ENCODE data around the gene HPCAL4. TPM values are rescaled to one million over a fixed set of nuclear protein-coding genes. Genes with fewer than 3 reads are reported as not detected.

Gene HPCAL4
- total and polyA plus RNA-seq, 10 of the 15 experiments (the other 5 are each of a cell fraction or from before 2014, with no cell fraction given) = 0.05 to 0.18 (median 0.06) TPM; not detected in 5

DNA sequence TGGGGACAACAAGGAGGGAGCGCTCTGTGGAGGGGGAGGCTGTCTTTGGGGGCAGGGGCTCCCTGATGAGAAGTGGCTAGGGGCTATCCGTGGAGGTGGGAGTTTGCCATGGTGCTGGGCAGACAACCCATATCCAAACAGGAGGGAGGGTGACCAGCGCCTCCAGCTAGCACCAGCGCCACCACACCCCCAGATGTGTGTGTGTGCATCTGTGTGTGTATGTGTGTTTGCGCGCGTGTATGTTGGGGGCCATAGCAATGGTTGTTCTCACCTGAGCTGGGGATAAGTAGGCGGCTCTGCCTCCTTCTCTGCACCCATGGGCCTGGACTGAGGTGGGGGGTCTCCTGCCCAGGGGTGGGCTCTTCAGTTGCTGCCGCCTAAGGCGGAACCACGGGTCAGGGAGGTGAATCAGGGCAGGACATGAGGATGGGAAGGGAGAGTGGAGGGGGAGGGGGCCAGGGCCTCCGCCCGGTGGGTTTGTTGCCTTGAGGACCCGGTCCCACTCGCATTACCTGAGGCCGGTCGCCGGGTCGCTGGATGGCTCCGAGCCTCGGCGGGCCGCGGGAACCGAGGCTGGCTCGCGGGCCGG is 345 bp downstream of the HPCAL4 start:
- Histone ChIP-seq H3K27ac (ENCODE audit: control insufficient read depth, insufficient read depth) (no peak overlapping the region), H3K4me3 (peak overlapping the region; percentile 57; the same call in 1 of the 2 replicates), H3K79me2 (ENCODE audit: control insufficient read depth, insufficient read depth, low read length) (no peaks in the 10 kb centered on the region), H3K36me3 (ENCODE audit: control insufficient read depth in 2 of 2, insufficient read depth in 2 of 2, low read length in 1 of 2) (no peaks in the 10 kb centered on the region), H4K20me1 (ENCODE audit: control insufficient read depth, insufficient read depth) (no peaks in the 10 kb centered on the region), H2AFZ (ENCODE audit: control insufficient read depth, low read depth, low read length) (no peak overlapping the region), H3K9ac (ENCODE audit: control insufficient read depth, insufficient read depth, low read length) (no peak overlapping the region), H3K4me2 (ENCODE audit: control insufficient read depth, insufficient read depth) (peak overlapping the region; percentile 86), H3K9me3 (replicated peaks; ENCODE audit: control insufficient read depth, insufficient read depth, low read length) (no peaks in the 10 kb centered on the region), H3K4me1 (ENCODE audit: control insufficient read depth, insufficient read depth, low read length) (peaks cover 7% of the 10 kb centered on the region), H3K27me3 (replicated peaks in 1 of 2; ENCODE audit: control insufficient read depth in 2 of 2, insufficient read depth in 2 of 2, low read length in 1 of 2) (peaks cover 1 to 4% of the 10 kb centered on the region in 2 experiments; a peak in 3 of 4 replicates)
- ChIA-PET RAD21 (ENCODE audit: unreplicated experiment) (no interaction called here), CTCF (interaction anchor here (0.9 kb wide), 2 partner anchors 11 to 33 kb away, joined by 3 to 4 read pairs; no protein-coding TSS in a partner anchor), SMC1A (ENCODE audit: uncharacterized antibody, unreplicated experiment) (interaction anchor here (0.9 kb wide), 1 partner anchor 21 kb away, joined by 3 read pairs; no protein-coding TSS in a partner anchor), POLR2A (no interaction called here)
- ATAC-seq = no peak
- TF ChIP-seq SREBF2 (IDR thresholded peaks at IDR 0.05; ENCODE audit: low read length) = no peak
- TF ChIP-seq, protein P1, sequence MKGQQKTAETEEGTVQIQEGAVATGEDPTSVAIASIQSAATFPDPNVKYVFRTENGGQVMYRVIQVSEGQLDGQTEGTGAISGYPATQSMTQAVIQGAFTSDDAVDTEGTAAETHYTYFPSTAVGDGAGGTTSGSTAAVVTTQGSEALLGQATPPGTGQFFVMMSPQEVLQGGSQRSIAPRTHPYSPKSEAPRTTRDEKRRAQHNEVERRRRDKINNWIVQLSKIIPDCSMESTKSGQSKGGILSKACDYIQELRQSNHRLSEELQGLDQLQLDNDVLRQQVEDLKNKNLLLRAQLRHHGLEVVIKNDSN (IDR thresholded peaks at IDR 0.05; ENCODE audit: borderline replicate concordance, extremely low read length, insufficient read depth, low read depth, low read length) = no peak
- TF ChIP-seq, protein P2, sequence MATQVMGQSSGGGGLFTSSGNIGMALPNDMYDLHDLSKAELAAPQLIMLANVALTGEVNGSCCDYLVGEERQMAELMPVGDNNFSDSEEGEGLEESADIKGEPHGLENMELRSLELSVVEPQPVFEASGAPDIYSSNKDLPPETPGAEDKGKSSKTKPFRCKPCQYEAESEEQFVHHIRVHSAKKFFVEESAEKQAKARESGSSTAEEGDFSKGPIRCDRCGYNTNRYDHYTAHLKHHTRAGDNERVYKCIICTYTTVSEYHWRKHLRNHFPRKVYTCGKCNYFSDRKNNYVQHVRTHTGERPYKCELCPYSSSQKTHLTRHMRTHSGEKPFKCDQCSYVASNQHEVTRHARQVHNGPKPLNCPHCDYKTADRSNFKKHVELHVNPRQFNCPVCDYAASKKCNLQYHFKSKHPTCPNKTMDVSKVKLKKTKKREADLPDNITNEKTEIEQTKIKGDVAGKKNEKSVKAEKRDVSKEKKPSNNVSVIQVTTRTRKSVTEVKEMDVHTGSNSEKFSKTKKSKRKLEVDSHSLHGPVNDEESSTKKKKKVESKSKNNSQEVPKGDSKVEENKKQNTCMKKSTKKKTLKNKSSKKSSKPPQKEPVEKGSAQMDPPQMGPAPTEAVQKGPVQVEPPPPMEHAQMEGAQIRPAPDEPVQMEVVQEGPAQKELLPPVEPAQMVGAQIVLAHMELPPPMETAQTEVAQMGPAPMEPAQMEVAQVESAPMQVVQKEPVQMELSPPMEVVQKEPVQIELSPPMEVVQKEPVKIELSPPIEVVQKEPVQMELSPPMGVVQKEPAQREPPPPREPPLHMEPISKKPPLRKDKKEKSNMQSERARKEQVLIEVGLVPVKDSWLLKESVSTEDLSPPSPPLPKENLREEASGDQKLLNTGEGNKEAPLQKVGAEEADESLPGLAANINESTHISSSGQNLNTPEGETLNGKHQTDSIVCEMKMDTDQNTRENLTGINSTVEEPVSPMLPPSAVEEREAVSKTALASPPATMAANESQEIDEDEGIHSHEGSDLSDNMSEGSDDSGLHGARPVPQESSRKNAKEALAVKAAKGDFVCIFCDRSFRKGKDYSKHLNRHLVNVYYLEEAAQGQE (IDR thresholded peaks at IDR 0.05; ENCODE audit: low read depth, low read length) = peak; percentile 50; the same call in 1 of the 2 replicates
- TF ChIP-seq, protein P3, sequence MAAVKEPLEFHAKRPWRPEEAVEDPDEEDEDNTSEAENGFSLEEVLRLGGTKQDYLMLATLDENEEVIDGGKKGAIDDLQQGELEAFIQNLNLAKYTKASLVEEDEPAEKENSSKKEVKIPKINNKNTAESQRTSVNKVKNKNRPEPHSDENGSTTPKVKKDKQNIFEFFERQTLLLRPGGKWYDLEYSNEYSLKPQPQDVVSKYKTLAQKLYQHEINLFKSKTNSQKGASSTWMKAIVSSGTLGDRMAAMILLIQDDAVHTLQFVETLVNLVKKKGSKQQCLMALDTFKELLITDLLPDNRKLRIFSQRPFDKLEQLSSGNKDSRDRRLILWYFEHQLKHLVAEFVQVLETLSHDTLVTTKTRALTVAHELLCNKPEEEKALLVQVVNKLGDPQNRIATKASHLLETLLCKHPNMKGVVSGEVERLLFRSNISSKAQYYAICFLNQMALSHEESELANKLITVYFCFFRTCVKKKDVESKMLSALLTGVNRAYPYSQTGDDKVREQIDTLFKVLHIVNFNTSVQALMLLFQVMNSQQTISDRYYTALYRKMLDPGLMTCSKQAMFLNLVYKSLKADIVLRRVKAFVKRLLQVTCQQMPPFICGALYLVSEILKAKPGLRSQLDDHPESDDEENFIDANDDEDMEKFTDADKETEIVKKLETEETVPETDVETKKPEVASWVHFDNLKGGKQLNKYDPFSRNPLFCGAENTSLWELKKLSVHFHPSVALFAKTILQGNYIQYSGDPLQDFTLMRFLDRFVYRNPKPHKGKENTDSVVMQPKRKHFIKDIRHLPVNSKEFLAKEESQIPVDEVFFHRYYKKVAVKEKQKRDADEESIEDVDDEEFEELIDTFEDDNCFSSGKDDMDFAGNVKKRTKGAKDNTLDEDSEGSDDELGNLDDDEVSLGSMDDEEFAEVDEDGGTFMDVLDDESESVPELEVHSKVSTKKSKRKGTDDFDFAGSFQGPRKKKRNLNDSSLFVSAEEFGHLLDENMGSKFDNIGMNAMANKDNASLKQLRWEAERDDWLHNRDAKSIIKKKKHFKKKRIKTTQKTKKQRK (IDR thresholded peaks at IDR 0.05; ENCODE audit: low read depth, low read length) = no peak
- no TSS peak for BruUV-seq (replicated peaks)
- WGBS (ENCODE audit: insufficient coverage, insufficient replicate concordance, low lambda C conversion rate, missing lambda C conversion rate) = 20% methylated on average over 28 of the region's 28 CpGs
- intact Hi-C loops (cut with micrococcal nuclease; ENCODE audit: unreplicated experiment) = no loop called here
- DNase-seq (ENCODE audit: low read depth, low spot score) = no peak
- no peak for FAIRE-seq
- in situ Hi-C loops (cut with MboI) = no loop called here

Data from GM12878 (cell line).